OCI-LY7 (cell line): ENCODE data around the gene SEMA7A. TPM values are rescaled to one million over a fixed set of nuclear protein-coding genes. Genes with fewer than 3 reads are reported as not detected.

Experiments
- BruUV-seq: library from RNA; stranded (reverse); fragments of 400-500 nt; replicated peaks from 2 replicates; lab custom pipeline; 2021; lab: Mats Ljungman, UMichigan
- CTCF ChIA-PET: fragments of 300-600 bp; sonication (Branson Sonifier 250); formaldehyde crosslinking; loops from one replicate; lab custom pipeline; 2022; ENCODE audit warnings: antibody characterized with exemption; ENCODE audit not compliant: unreplicated experiment; lab: Charles Lee
- POLR2A ChIA-PET: fragments of 300-600 bp; sonication (Branson Sonifier 250); formaldehyde crosslinking; loops from one replicate; lab custom pipeline; 2022; ENCODE audit warnings: antibody characterized with exemption; lab: Charles Lee
- DNase-seq: peaks from one replicate; pipeline ENCODE4 v3.0.0-alpha.2; 2015; ENCODE audit warnings: low spot score
- H2AFZ ChIP-seq: fragments of 200-600 bp; sonication (generic), shearing (Covaris generic); 2 replicates; pipeline ENCODE4 v1.6.1; 2014; ENCODE audit warnings: mild to moderate bottlenecking, antibody characterized with exemption, low read length, moderate library complexity
- H3K27ac ChIP-seq: fragments of 200-600 bp; sonication (generic); 2 replicates; pipeline ENCODE4 v1.5.1; 2014; ENCODE audit warnings: mixed run types, low read depth, mild to moderate bottlenecking, moderate library complexity, low read length, inconsistent platforms; ENCODE audit not compliant: poor library complexity, severe bottlenecking
- H3K36me3 ChIP-seq: fragments of 200-600 bp; sonication (generic); 2 replicates; pipeline ENCODE4 v1.6.1; 2014; ENCODE audit warnings: mild to moderate bottlenecking, antibody characterized with exemption, low read length, moderate library complexity, mixed read lengths; ENCODE audit not compliant: insufficient read depth
- H3K4me1 ChIP-seq: fragments of 200-600 bp; sonication (generic); 2 replicates; pipeline ENCODE4 v1.5.1; 2014; ENCODE audit warnings: mild to moderate bottlenecking, low read length; ENCODE audit not compliant: insufficient read depth, poor library complexity, severe bottlenecking
- H3K4me2 ChIP-seq: fragments of 200-600 bp; sonication (generic); 2 replicates; pipeline ENCODE4 v1.6.1; 2014; ENCODE audit warnings: mild to moderate bottlenecking, low read length
- H3K4me3 ChIP-seq: fragments of 200-600 bp; sonication (generic); 2 replicates; pipeline ENCODE4 v1.5.1; 2014; ENCODE audit warnings: mild to moderate bottlenecking, low read depth, low read length; ENCODE audit not compliant: poor library complexity, severe bottlenecking
- H3K79me2 ChIP-seq: fragments of 200-600 bp; sonication (generic); 2 replicates; pipeline ENCODE4 v1.6.1; 2016; ENCODE audit warnings: low read depth, mild to moderate bottlenecking, low read length, moderate library complexity, mixed read lengths; ENCODE audit not compliant: insufficient read depth
- H3K9me2 ChIP-seq: fragments of 200-600 bp; sonication (generic); 2 replicates; pipeline ENCODE4 v1.6.1; 2016; ENCODE audit warnings: mild to moderate bottlenecking, low read length, mixed read lengths; ENCODE audit not compliant: insufficient read depth
- H3K9me3 ChIP-seq: fragments of 200-600 bp; sonication (generic); 2 replicates; pipeline ENCODE4 v1.6.1; 2014; ENCODE audit warnings: mild to moderate bottlenecking, mixed run types, low read length, mixed read lengths
- H4K20me1 ChIP-seq: fragments of 200-600 bp; sonication (generic); 2 replicates; pipeline ENCODE4 v1.6.1; 2014; ENCODE audit warnings: mild to moderate bottlenecking, antibody characterized with exemption, low read length, moderate library complexity, mixed read lengths; ENCODE audit not compliant: insufficient read depth
- EZH2phosphoT487 ChIP-seq: fragments of 200-600 bp; sonication (generic); IDR thresholded peaks from 2 replicates; pipeline ENCODE4 v1.6.1; 2018; ENCODE audit warnings: low read depth, borderline replicate concordance, mild to moderate bottlenecking, mixed run types, antibody characterized with exemption, low read length, moderate library complexity, mixed read lengths
- intact Hi-C: fragments of 100-400 bp; cut with micrococcal nuclease; formaldehyde crosslinking; loops from one replicate; pipeline ENCODE4 v1.10.0; 2022; ENCODE audit not compliant: unreplicated experiment
- total RNA-seq, 2 experiments: library from RNA; depleted of rRNA in 1 of 2; stranded (reverse); fragments of >200 nt in 1 of 2; shearing (Covaris generic) in 1 of 2; gene quantifications; 2 replicates each; pipeline ENCODE4 v1.2.3, GENCODE V29; 2014 to 2022
- TF ChIP-seq, protein P1 (sequence below): fragments of 200-600 bp; sonication (generic); conservative IDR thresholded peaks from 2 replicates; pipeline ENCODE4 v1.5.1; 2014; ENCODE audit warnings: mild to moderate bottlenecking, antibody characterized with exemption, low read length, moderate library complexity, mixed read lengths

Gene SEMA7A
- total RNA-seq, 2 experiments from 2014 or later: 0.06 to 1.0 TPM

DNA sequence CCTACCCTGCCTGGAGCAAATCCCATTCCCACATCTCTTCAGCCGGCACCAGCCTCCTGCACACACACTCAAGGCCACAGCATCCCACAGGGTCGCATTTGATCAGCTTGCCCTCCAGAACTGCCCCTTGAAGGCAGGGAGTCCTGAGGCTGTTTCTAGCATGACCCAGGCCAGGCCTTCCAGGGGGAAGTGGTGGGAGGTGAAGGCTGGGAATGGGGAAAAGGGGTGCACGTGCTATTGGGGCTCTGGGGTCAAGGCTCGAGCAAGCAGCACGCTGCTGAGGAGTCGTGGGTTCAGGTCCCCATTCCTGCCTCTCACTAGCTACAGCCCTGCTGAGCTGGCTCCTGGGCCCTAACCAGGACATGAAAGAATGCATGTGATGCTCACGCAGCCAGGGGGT, 24.9 kb downstream of the SEMA7A start:
- H2AFZ ChIP-seq: no peak overlapping the region
- POLR2A ChIA-PET: no interaction called here
- H3K4me2 ChIP-seq: no peak overlapping the region
- TF ChIP-seq EZH2phosphoT487: no peak
- TF ChIP-seq, protein P1, sequence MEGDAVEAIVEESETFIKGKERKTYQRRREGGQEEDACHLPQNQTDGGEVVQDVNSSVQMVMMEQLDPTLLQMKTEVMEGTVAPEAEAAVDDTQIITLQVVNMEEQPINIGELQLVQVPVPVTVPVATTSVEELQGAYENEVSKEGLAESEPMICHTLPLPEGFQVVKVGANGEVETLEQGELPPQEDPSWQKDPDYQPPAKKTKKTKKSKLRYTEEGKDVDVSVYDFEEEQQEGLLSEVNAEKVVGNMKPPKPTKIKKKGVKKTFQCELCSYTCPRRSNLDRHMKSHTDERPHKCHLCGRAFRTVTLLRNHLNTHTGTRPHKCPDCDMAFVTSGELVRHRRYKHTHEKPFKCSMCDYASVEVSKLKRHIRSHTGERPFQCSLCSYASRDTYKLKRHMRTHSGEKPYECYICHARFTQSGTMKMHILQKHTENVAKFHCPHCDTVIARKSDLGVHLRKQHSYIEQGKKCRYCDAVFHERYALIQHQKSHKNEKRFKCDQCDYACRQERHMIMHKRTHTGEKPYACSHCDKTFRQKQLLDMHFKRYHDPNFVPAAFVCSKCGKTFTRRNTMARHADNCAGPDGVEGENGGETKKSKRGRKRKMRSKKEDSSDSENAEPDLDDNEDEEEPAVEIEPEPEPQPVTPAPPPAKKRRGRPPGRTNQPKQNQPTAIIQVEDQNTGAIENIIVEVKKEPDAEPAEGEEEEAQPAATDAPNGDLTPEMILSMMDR: no peak
- DNase-seq: no peak
- CTCF ChIA-PET: no interaction called here
- H3K79me2 ChIP-seq: no peaks in the 10 kb centered on the region
- H3K36me3 ChIP-seq: no peaks in the 10 kb centered on the region
- H3K9me3 ChIP-seq: no peaks in the 10 kb centered on the region
- H4K20me1 ChIP-seq: no peaks in the 10 kb centered on the region
- no peak overlapping the region for H3K27ac ChIP-seq
- no TSS peak for BruUV-seq
- no peaks in the 10 kb centered on the region for H3K9me2 ChIP-seq
- H3K4me3 ChIP-seq: no peak overlapping the region
- intact Hi-C loops: no loop called here
- peaks cover 9% of the 10 kb centered on the region for H3K4me1 ChIP-seq

DNA sequence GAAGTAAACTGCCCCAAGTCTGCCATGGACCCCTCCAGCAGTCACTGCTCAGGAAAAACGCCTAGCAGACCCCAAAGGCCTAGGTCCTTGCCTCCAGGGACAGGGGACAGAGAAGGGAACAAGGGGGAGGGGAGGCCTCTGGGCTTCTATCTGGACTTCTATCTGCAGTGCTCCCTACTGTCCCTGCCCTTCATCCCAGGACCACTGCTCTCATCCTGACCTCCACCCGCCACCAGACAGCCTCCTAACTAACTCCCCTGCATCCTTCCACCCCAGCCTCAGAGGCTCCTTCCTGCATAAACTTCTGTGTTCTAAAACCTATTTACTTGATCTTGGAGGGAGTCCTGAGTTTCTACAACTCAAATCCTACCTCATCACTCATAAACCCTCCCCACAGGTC, 25.4 kb downstream of the SEMA7A start:
- no peak overlapping the region for H3K4me3 ChIP-seq
- H3K4me1 ChIP-seq: peaks cover 13% of the 10 kb centered on the region
- BruUV-seq: no TSS peak
- H3K9me2 ChIP-seq: no peaks in the 10 kb centered on the region
- H3K4me2 ChIP-seq: no peak overlapping the region
- H3K27ac ChIP-seq: no peak overlapping the region
- no peaks in the 10 kb centered on the region for H3K36me3 ChIP-seq
- H4K20me1 ChIP-seq: no peaks in the 10 kb centered on the region
- no peak overlapping the region for H2AFZ ChIP-seq
- no peaks in the 10 kb centered on the region for H3K79me2 ChIP-seq
- CTCF ChIA-PET: no interaction called here
- TF ChIP-seq, protein P1: no peak
- TF ChIP-seq EZH2phosphoT487: no peak
- H3K9me3 ChIP-seq: no peaks in the 10 kb centered on the region
- intact Hi-C loops: no loop called here
- no peak for DNase-seq
- POLR2A ChIA-PET: no interaction called here

DNA sequence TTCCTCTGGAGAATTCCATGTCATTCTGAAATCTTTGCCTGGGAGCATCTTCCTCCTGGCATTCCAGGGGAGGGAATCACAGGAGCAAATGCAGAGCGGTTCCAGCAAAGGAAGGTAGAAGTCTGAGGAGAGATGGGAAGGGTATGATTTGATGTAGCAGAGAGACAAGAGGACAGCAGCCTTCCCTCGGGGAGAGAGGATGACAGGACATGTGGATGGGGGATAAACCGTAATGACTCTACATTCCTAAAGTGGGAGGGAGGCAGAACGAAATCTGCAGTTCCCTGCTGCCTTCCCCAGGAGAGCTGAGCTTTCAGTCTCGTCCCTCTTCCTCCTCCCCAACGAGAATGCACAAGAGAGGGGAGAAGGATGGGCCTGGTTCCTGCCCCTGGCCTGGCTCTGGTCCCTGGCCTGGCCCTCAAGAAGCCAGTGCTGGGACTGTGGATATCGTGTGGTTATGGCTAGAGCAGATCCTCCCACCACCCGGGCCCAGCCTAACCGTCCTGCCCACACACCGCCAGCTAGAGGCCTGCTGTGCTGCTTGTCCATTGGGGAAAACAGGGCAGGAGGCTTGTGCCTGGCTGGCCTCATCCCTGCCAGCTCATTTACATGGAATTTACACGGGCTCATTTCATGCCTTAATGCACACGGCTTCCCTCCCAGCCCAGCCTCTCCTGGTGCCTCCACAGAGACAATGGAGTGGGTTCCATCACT, 26.6 kb downstream of the SEMA7A start:
- intact Hi-C loops: no loop called here
- TF ChIP-seq EZH2phosphoT487: no peak
- TF ChIP-seq, protein P1: no peak

More for the DNA sequence above, 26.6 kb downstream of the SEMA7A start:
- H3K36me3 ChIP-seq: no peaks in the 10 kb centered on the region
- ChIA-PET CTCF (interaction anchor here (0.6 kb wide), 1 partner anchor 33 kb away, joined by 3 read pairs; no protein-coding TSS in a partner anchor), POLR2A (interaction anchor here (0.6 kb wide), 1 partner anchor 1207 kb away, joined by 3 read pairs; no protein-coding TSS in a partner anchor)
- no peak for DNase-seq
- no peak overlapping the region for H2AFZ ChIP-seq
- no peaks in the 10 kb centered on the region for H3K79me2 ChIP-seq
- no peaks in the 10 kb centered on the region for H3K9me2 ChIP-seq
- no peak overlapping the region for H3K4me3 ChIP-seq
- no TSS peak for BruUV-seq
- no peaks in the 10 kb centered on the region for H4K20me1 ChIP-seq
- no peak overlapping the region for H3K27ac ChIP-seq
- H3K9me3 ChIP-seq: no peaks in the 10 kb centered on the region
- no peak overlapping the region for H3K4me2 ChIP-seq
- H3K4me1 ChIP-seq: peaks cover 25% of the 10 kb centered on the region
